ENCODE data around the gene KCNAB2. TPM values are rescaled to one million over a fixed set of nuclear protein-coding genes. Genes with fewer than 3 reads are reported as not detected.

The KCNAB2 gene
- total RNA-seq, 1 donor from 2014 or later = 2.2 TPM

DNA sequence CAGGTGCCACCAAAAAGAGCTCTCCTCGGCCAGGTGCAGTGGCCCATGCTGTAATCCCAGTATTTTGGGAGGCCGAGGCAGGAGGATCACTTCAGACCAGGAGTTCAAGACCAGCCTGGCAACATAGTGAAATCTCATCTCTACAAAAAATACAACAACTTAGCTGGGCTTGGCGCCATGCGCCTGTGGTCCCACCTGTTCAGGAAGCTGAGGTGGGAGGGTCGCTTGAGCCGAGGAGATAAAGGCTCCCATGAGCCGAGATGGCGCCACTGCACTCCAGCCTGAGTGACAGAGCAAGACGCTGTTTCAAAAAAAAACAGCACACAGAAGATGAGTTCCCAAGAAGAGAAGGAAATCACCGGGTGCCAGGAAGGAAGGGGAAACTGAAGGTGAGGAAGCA lies 67.4 kb downstream of the KCNAB2 start:
- Histone ChIP-seq H3K4me1 (no peaks in the 10 kb centered on the region), H3K4me3 (no peak overlapping the region), H3K36me3 (no peaks in the 10 kb centered on the region), H3K27ac (no peak overlapping the region), H3K4me2 (no peak overlapping the region), H3K9me3 (ENCODE audit: low read depth) (peaks cover 4% of the 10 kb centered on the region), H2AFZ (replicated peaks) (no peak overlapping the region), H3K79me2 (ENCODE audit: low read depth) (no peaks in the 10 kb centered on the region), H3K9ac (no peak overlapping the region), H3F3A (ENCODE audit: low read depth) (no peaks in the 10 kb centered on the region), H3K27me3 (peaks cover 10% of the 10 kb centered on the region), H4K20me1 (ENCODE audit: low read depth) (no peaks in the 10 kb centered on the region)
- DNase-seq (ENCODE audit: low spot score) = no peak
- peaks cover 8% of the 10 kb centered on the region for H3K9me3 Mint-ChIP-seq
- no peak overlapping the region for H3K27ac Mint-ChIP-seq
- TF ChIP-seq, protein P1, sequence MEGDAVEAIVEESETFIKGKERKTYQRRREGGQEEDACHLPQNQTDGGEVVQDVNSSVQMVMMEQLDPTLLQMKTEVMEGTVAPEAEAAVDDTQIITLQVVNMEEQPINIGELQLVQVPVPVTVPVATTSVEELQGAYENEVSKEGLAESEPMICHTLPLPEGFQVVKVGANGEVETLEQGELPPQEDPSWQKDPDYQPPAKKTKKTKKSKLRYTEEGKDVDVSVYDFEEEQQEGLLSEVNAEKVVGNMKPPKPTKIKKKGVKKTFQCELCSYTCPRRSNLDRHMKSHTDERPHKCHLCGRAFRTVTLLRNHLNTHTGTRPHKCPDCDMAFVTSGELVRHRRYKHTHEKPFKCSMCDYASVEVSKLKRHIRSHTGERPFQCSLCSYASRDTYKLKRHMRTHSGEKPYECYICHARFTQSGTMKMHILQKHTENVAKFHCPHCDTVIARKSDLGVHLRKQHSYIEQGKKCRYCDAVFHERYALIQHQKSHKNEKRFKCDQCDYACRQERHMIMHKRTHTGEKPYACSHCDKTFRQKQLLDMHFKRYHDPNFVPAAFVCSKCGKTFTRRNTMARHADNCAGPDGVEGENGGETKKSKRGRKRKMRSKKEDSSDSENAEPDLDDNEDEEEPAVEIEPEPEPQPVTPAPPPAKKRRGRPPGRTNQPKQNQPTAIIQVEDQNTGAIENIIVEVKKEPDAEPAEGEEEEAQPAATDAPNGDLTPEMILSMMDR (IDR thresholded peaks at IDR 0.05) = no peak
- TF ChIP-seq EZH2phosphoT487 (IDR thresholded peaks at IDR 0.05) (no peak), EZH2 (IDR thresholded peaks at IDR 0.05) (no peak)
- H3K27me3 Mint-ChIP-seq (ENCODE audit: insufficient read depth, low read depth) = peaks cover 9% of the 10 kb centered on the region
- H3K4me3 Mint-ChIP-seq = no peak overlapping the region
- no peaks in the 10 kb centered on the region for H3K4me1 Mint-ChIP-seq
- no peaks in the 10 kb centered on the region for H3K36me3 Mint-ChIP-seq

DNA sequence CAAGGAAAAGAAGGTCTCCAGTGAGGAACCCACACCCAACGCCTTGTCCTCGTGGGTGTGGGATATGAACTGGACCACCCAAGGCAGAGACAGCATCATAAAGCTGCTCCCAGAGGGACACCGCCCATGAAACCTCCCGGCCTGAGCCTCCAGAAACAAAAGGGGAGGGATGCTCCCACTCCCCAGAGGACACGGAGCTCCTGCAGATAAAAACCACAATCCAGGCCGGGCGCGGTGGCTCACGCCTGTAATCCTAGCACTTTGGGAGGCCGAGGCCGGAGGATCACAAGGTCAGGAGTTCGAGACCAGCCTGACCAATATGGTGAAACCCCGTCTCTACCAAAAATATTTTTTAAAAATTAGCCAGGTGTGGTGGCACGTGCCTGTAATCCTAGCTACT lies 68.1 kb downstream of the KCNAB2 start:
- Mint-ChIP-seq H3K4me1 (no peaks in the 10 kb centered on the region), H3K27ac (no peak overlapping the region), H3K4me3 (no peak overlapping the region), H3K36me3 (no peaks in the 10 kb centered on the region), H3K9me3 (peaks cover 8% of the 10 kb centered on the region), H3K27me3 (ENCODE audit: insufficient read depth, low read depth) (peaks cover 7% of the 10 kb centered on the region)
- Histone ChIP-seq H3K4me3 (no peak overlapping the region), H3F3A (ENCODE audit: low read depth) (no peaks in the 10 kb centered on the region), H3K9me3 (ENCODE audit: low read depth) (peaks cover 4% of the 10 kb centered on the region), H3K9ac (no peak overlapping the region), H2AFZ (replicated peaks) (no peak overlapping the region), H3K36me3 (no peaks in the 10 kb centered on the region), H3K27me3 (peaks cover 10% of the 10 kb centered on the region), H3K4me1 (no peaks in the 10 kb centered on the region), H3K27ac (no peak overlapping the region), H4K20me1 (ENCODE audit: low read depth) (no peaks in the 10 kb centered on the region), H3K79me2 (ENCODE audit: low read depth) (no peaks in the 10 kb centered on the region), H3K4me2 (no peak overlapping the region)
- no peak for DNase-seq (ENCODE audit: low spot score)
- TF ChIP-seq EZH2 (IDR thresholded peaks at IDR 0.05) = no peak
- no peak for TF ChIP-seq EZH2phosphoT487 (IDR thresholded peaks at IDR 0.05)
- TF ChIP-seq, protein P1 (IDR thresholded peaks at IDR 0.05) = no peak

DNA sequence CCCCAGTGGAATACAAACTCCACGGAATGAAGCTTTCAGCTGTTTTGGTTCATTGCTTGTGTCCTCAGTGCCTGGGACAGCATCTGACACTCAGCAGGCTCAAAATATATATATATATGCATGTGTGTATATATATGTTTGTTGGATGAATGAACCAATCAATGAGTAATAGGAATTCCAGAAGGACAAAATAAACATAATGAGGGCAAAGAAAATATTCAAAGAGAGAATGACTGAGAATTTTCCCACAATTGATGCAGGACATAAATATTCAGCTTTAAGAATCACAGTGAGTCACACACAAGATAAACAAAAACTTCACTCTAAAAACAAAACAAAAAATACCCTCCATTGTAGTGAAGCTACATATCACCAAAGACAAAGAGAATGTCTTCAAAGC lies 70.4 kb downstream of the KCNAB2 start:
- H3K27me3 Mint-ChIP-seq (ENCODE audit: insufficient read depth, low read depth) = peaks cover 4% of the 10 kb centered on the region

More for the DNA sequence above, 70.4 kb downstream of the KCNAB2 start:
- H3K4me3 Mint-ChIP-seq = no peak overlapping the region
- Histone ChIP-seq H3K4me3 (no peak overlapping the region), H3K9ac (no peak overlapping the region), H3K9me3 (ENCODE audit: low read depth) (peaks cover 4% of the 10 kb centered on the region), H3K4me1 (no peaks in the 10 kb centered on the region), H3K27me3 (no peaks in the 10 kb centered on the region), H3F3A (ENCODE audit: low read depth) (no peaks in the 10 kb centered on the region), H3K36me3 (no peaks in the 10 kb centered on the region), H3K79me2 (ENCODE audit: low read depth) (no peaks in the 10 kb centered on the region), H3K27ac (no peak overlapping the region), H4K20me1 (ENCODE audit: low read depth) (no peaks in the 10 kb centered on the region), H2AFZ (replicated peaks) (no peak overlapping the region), H3K4me2 (no peak overlapping the region)
- DNase-seq (ENCODE audit: low spot score) = no peak
- H3K4me1 Mint-ChIP-seq = no peaks in the 10 kb centered on the region
- no peak for TF ChIP-seq EZH2phosphoT487 (IDR thresholded peaks at IDR 0.05)
- TF ChIP-seq, protein P1 (IDR thresholded peaks at IDR 0.05) = no peak
- no peak for TF ChIP-seq EZH2 (IDR thresholded peaks at IDR 0.05)
- no peaks in the 10 kb centered on the region for H3K36me3 Mint-ChIP-seq
- no peak overlapping the region for H3K27ac Mint-ChIP-seq
- peaks cover 8% of the 10 kb centered on the region for H3K9me3 Mint-ChIP-seq
